ENCODE measurements around the gene SH3GL1. TPM values are rescaled to one million over a fixed set of nuclear protein-coding genes. Genes with fewer than 3 reads are reported as not detected.

SH3GL1 gene
- total and polyA plus RNA-seq, 2 experiments from 2014 or later, result 81.7 to 114 TPM

- Histone ChIP-seq H3K9me2 (replicated peaks; ENCODE audit: insufficient read depth) (no peaks in the 10 kb centered on the region), H3K79me2 (peaks cover 87% of the 10 kb centered on the region), H3K4me1 (ENCODE audit: insufficient read depth) (peaks cover 55% of the 10 kb centered on the region), H3K27me3 (no peaks in the 10 kb centered on the region), H3K36me3 (replicated peaks; ENCODE audit: insufficient read depth, low read depth) (no peaks in the 10 kb centered on the region), H2AFZ (no peak overlapping the region), H3K4me3 (no peak overlapping the region), H3K27ac (peak overlapping the region; percentile 51), H3K4me2 (no peak overlapping the region), H3K9me3 (ENCODE audit: low read depth) (no peaks in the 10 kb centered on the region), H4K20me1 (ENCODE audit: insufficient read depth, poor library complexity, severe bottlenecking) (peaks cover 30% of the 10 kb centered on the region)
- DNase-seq (ENCODE audit: low spot score), result no peak
- 90% methylated on average over 31 of the region's 31 CpGs for WGBS (ENCODE audit: low lambda C conversion rate, missing lambda C conversion rate)
- TF ChIP-seq CTCF (IDR thresholded peaks at IDR 0.05; ENCODE audit: poor library complexity) (no peak), EZH2 (IDR thresholded peaks at IDR 0.05; ENCODE audit: borderline replicate concordance) (no peak), EZH2phosphoT487 (IDR thresholded peaks at IDR 0.05; ENCODE audit: low read depth, severe bottlenecking, unreplicated experiment) (no peak)
Observed at GRCh38 chr19:4371247-4372164, 28.8 kb downstream of the SH3GL1 start.

GRCh38 chr19:4370418-4371041 is 29.8 kb downstream of the SH3GL1 start:
- H3K4me1 ChIP-seq (ENCODE audit: insufficient read depth), result peaks cover 46% of the 10 kb centered on the region

GRCh38 chr19:4369888-4370260 is 30.5 kb downstream of the SH3GL1 start:
- no peaks in the 10 kb centered on the region for H3K36me3 ChIP-seq (replicated peaks; ENCODE audit: insufficient read depth, low read depth)
- peak overlapping the region; percentile 37 for H3K4me2 ChIP-seq
- no peak for DNase-seq (ENCODE audit: low spot score)
- no peaks in the 10 kb centered on the region for H3K9me2 ChIP-seq (replicated peaks; ENCODE audit: insufficient read depth)
- TF ChIP-seq EZH2 (IDR thresholded peaks at IDR 0.05; ENCODE audit: borderline replicate concordance) (no peak), CTCF (IDR thresholded peaks at IDR 0.05; ENCODE audit: poor library complexity) (peak; percentile 30)
- peaks cover 80% of the 10 kb centered on the region for H3K79me2 ChIP-seq
- peaks cover 39% of the 10 kb centered on the region for H3K4me1 ChIP-seq (ENCODE audit: insufficient read depth)
- WGBS (ENCODE audit: low lambda C conversion rate, missing lambda C conversion rate), result 71% methylated on average over 21 of the region's 21 CpGs
- H3K9me3 ChIP-seq (ENCODE audit: low read depth), result no peaks in the 10 kb centered on the region
- H3K27me3 ChIP-seq, result no peaks in the 10 kb centered on the region
- no peak overlapping the region for H3K4me3 ChIP-seq
- no peak overlapping the region for H2AFZ ChIP-seq
- H4K20me1 ChIP-seq (ENCODE audit: insufficient read depth, poor library complexity, severe bottlenecking), result peaks cover 23% of the 10 kb centered on the region
- peak overlapping the region; percentile 81 for H3K27ac ChIP-seq

More at GRCh38 chr19:4370418-4371041, 29.8 kb downstream of the SH3GL1 start:
- TF ChIP-seq EZH2 (IDR thresholded peaks at IDR 0.05; ENCODE audit: borderline replicate concordance) (no peak), EZH2phosphoT487 (IDR thresholded peaks at IDR 0.05; ENCODE audit: low read depth, severe bottlenecking, unreplicated experiment) (no peak), CTCF (IDR thresholded peaks at IDR 0.05; ENCODE audit: poor library complexity) (no peak)
- Histone ChIP-seq H3K27me3 (no peaks in the 10 kb centered on the region), H3K36me3 (replicated peaks; ENCODE audit: insufficient read depth, low read depth) (no peaks in the 10 kb centered on the region), H3K4me3 (no peak overlapping the region), H3K9me3 (ENCODE audit: low read depth) (no peaks in the 10 kb centered on the region), H4K20me1 (ENCODE audit: insufficient read depth, poor library complexity, severe bottlenecking) (peaks cover 24% of the 10 kb centered on the region), H3K79me2 (peaks cover 84% of the 10 kb centered on the region), H3K9me2 (replicated peaks; ENCODE audit: insufficient read depth) (no peaks in the 10 kb centered on the region), H3K27ac (peak overlapping the region; percentile 51), H2AFZ (no peak overlapping the region), H3K4me2 (no peak overlapping the region)
- no peak for DNase-seq (ENCODE audit: low spot score)
- WGBS (ENCODE audit: low lambda C conversion rate, missing lambda C conversion rate), result 97% methylated on average over 13 of the region's 15 CpGs

Measured in hepatocyte (in vitro differentiated cells).